GM12873 (cell line): ENCODE measurements around the gene RNF157.

Source experiments
- TF ChIP-seq, protein P1 (sequence below): IDR thresholded peaks from 2 replicates; pipeline ENCODE4 v1.5.1; 2012; ENCODE audit warnings: low read depth, mild to moderate bottlenecking, moderate library complexity, low read length, control low read depth; ENCODE audit not compliant: insufficient read depth; ENCODE audit errors: missing control alignments

Gene RNF157

DNA sequence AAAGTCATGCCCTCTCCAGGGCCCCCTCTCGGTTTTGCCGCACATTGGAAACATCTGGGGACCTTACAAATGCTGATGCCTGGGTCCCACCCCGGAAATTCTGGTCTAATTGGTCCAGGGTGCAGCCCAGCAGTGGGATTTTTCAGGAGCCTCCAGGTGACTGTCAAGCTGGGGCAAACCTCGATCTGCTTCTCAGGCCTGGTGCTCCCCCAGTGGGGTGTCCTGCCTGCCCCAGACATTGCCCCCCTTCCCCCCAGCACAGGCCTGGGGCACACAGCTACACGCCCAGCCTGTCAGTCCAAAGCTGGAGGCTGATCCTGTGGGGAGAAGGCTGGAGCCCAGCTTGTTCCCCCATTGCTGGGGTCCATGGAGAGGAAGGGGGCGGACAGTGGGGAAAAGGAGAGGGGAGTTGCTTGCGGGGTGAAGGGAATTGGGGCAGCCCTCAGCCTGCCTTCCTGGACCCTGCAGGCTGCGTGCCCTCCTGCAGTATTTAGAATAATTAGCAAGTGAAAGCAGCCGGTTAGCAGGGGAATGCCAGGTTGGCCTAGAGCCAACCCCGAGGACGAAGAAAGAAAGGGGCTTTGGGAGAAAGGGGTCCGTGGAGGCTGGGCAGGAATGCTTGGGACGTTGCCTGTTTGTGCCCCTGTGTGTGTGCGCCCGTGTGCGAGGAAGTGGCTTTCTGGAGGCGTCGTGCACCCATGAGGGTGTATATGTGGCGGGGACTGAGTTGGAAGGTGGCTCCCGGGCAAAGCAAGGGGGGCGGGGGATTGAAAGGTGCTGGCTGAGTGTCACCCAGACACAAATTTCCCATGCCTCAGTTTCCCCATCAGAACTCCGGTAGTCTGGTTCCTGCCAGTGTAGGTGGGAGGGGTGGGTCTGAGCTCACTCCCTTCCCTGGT lies 105.1 kb downstream of the RNF157 start:
- TF ChIP-seq, protein P1, sequence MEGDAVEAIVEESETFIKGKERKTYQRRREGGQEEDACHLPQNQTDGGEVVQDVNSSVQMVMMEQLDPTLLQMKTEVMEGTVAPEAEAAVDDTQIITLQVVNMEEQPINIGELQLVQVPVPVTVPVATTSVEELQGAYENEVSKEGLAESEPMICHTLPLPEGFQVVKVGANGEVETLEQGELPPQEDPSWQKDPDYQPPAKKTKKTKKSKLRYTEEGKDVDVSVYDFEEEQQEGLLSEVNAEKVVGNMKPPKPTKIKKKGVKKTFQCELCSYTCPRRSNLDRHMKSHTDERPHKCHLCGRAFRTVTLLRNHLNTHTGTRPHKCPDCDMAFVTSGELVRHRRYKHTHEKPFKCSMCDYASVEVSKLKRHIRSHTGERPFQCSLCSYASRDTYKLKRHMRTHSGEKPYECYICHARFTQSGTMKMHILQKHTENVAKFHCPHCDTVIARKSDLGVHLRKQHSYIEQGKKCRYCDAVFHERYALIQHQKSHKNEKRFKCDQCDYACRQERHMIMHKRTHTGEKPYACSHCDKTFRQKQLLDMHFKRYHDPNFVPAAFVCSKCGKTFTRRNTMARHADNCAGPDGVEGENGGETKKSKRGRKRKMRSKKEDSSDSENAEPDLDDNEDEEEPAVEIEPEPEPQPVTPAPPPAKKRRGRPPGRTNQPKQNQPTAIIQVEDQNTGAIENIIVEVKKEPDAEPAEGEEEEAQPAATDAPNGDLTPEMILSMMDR, result no peak

DNA sequence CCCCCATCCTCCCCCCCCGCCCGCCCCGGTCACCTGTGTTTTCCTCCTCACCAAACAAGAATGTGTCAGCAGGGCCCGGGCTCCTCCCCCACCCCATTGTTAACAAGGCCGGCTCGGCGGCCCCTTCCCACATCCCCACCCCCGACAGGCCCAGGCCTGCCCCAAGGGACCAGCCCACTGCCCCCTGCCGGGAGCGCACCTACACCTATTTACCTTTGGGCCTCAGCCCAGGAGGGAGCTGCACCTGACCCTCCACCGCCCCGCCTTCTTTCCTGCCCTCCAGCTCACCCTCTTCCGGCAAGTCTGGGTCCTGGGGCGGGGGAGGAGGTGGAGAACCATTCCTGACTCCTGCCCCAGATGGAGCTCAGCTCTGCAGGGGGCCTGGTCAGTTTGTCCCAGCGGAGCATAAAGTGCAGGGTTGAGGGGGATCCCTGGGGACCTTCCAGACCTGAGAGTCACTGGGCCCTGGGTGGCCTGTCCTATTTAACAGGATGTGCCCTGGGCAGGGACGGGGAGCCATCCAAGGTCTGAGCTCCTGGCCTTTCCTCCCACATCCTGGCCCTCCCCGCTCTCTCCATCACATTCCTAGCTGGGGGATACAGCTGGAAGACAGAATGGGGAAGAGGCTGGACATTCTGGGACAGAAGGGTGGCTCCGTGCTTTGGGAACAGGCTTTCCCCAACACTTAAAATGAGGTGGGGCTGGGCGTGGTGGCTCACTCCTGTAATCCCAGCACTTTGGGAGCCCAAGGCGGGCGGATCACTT lies 107.5 kb downstream of the RNF157 start:
- TF ChIP-seq, protein P1, result no peak

DNA sequence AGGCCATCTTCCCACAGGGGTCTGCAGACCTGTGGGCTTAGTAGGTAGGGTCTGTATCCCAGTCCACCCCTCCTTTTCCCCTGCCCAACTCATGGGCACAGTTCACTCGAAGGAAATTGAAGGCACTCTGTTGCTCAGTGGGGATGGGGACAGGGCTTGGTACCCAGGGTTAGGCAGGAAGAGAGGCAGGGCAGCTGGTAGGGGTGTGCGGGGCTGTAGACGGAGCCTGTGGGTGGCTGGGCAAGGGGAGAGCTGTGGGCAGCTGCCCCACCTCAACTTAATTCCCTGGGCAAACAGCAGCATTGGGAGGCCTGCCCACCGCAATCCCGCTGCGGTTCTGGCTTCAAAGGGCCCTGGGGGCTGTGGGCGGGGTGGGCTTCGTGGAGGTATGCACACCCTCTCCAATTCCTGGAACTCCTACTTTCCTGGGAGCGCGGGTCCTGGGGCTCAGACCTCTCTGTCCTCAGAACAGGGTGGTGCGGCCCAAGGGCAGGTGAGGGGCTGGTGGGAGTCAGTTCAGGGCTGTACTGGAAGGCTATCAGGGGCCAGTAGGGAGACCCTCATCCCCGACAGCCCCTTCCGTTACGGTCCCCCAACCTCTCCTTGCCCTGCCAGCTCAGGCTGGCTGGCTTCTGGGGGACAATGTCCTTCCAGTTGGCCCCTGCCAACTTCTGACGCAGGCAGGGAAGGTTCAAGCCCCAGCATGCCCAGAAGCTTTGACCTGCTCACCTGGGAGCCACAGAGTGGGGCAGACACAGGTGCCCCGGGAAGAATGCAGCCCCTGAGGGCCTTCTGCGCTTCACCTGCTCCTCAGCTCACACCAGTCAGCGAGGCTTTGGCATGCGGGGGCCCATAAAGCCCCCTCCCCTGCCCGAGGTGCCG lies 108.4 kb downstream of the RNF157 start:
- TF ChIP-seq, protein P1, result no peak

DNA sequence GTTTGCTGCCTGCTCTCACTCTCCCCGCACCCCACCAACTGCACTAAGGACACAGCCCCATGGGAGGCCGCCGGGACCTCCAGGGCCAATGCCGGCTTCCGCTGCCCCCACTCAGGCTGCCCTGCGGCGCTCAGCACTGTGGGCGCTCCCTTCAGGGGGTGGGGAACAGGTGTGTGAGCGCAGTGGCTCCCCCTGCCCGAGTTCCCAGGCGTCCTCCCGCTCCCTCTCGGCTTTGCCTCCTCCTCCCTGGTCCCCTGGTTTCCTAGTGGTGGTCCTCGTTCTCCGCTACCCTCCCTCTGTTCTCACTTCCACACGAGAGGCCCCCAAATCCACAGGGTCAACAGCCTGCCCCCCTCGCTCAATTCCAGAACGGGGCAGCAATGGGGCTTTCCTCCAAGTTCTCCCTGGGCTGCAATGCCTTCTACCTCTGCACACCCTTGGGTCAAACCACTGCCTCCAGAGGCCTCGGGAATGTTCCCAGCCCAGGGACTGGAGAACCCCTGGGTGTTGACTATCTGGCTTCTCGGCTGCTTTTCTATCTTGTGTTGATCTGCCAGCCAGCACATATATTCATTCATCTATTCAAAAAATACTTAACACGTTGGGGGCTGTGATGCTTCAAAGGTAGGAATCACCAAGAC lies 109.1 kb downstream of the RNF157 start:
- TF ChIP-seq, protein P1, result no peak

DNA sequence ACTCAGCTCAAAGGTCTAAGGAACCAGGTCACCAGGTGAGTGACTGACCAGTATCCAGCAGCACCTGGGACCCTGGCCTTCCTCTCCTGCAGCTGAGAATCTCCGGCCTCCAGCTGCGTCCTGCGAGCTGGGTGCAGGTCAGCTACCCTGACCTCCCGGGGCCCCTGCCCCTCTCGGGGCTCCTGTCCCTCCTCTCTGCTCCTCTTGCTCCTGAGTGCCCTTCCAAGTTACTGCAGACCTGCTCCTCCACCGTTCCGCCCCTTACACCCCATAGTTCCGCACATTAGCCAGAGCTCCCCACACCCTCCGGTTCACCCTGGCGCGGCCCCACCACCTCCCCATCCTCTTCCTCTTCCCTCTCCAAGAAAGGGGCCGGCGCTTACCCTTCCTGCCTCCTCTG lies 109.8 kb downstream of the RNF157 start:
- TF ChIP-seq, protein P1, result no peak

DNA sequence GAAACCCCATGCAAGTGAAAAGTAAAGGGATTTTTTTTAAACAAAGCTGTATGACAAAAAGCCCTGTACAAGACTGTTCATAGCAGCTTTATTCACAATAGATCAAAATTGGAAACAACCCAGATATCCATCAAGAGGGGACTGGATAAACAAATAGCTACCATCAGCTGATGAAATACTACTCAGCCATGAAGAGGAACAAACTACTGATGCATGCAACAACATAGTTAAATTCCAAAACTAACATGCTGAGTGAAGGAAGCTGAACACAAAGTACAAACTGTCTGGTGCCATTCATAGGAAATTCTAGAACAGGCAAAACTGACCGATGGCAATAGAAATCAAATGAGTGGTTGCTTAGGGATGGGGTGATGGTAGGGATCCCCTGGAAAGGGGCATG lies 114.4 kb downstream of the RNF157 start:
- TF ChIP-seq, protein P1, result no peak
